ELF-1 (cell line): ENCODE results near the gene LRRK1.

Experiments used
- DNase-seq: peaks from one replicate; pipeline ENCODE4 v3.0.0-alpha.2; 2016; ENCODE audit warnings: low read depth, low spot score

The LRRK1 gene, protein sequence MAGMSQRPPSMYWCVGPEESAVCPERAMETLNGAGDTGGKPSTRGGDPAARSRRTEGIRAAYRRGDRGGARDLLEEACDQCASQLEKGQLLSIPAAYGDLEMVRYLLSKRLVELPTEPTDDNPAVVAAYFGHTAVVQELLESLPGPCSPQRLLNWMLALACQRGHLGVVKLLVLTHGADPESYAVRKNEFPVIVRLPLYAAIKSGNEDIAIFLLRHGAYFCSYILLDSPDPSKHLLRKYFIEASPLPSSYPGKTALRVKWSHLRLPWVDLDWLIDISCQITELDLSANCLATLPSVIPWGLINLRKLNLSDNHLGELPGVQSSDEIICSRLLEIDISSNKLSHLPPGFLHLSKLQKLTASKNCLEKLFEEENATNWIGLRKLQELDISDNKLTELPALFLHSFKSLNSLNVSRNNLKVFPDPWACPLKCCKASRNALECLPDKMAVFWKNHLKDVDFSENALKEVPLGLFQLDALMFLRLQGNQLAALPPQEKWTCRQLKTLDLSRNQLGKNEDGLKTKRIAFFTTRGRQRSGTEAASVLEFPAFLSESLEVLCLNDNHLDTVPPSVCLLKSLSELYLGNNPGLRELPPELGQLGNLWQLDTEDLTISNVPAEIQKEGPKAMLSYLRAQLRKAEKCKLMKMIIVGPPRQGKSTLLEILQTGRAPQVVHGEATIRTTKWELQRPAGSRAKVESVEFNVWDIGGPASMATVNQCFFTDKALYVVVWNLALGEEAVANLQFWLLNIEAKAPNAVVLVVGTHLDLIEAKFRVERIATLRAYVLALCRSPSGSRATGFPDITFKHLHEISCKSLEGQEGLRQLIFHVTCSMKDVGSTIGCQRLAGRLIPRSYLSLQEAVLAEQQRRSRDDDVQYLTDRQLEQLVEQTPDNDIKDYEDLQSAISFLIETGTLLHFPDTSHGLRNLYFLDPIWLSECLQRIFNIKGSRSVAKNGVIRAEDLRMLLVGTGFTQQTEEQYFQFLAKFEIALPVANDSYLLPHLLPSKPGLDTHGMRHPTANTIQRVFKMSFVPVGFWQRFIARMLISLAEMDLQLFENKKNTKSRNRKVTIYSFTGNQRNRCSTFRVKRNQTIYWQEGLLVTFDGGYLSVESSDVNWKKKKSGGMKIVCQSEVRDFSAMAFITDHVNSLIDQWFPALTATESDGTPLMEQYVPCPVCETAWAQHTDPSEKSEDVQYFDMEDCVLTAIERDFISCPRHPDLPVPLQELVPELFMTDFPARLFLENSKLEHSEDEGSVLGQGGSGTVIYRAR (N-terminal part only)

DNA sequence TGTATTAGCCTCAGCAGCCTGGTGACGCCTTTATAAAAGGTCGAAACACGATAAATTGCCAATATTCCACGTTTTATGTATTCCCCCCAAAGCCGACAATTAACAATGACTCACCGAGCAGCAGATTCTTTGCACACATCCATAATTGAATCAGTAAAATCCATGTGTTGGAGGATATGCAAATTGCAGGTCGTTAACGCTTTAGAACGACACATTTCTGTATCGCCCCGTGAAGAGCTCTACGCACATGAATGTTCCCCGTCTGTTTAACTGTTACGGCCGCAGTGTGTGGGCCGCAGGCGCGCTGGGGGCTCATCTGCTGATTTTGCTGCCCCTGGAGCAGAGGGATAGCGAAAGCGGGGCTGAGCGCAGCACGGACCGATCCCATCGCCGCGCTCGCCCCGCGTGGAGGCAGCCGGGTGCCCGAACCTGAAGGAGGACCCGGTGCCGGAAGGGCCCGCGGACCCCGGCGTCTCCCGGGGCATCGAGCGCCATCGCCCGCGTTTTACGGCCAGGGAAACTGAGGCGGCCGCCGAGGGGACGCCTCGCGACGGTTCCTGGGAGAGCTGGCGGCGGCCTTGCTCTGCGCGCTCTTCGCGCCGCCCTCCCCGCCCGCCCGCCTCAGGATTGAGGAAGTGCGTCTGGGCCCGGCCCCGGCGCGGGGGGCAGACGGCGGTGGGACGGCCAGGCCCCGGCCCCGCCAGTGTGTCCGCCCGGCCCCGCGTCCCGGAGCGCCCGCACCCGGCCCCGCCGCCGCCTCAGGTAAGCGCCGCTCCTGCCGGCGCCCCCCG, at the start of gene LRRK1:
Gene LRRK1 (plus strand): TSS at position 668 of the 791 bp plus-strand sequence. CDS start 5,276 bp downstream, outside the sequence.
- DNase-seq: peak; percentile 40

DNA sequence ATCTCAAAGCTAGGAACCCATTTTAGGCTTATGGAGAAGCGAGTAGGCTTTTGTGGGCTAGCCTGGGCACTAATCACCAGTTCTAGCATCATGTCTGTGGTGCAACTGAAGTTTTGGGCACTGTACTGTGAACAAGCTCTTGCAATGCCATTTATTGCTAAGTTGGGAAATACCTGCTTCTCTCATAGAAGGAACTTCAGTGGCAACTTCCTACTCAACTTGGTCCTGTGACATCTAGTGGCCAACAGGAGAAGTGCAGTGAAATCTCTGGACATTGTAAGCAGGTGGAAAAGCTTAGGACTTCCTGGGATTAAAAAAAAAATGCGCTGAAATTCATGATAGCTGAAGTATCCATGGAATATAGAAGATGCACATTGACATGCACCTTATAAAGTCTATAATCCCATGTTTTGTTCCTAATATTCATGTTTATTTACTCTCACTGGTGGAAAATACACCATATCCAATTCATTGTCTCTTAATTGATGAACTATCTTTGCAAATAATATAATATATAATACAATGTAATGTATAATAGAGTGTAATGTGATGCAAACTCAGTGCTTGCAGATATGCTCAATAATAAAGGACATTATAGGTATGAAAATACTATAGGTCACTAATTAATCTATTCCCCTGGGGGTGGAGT, 46.0 kb upstream of the LRRK1 start:
- peak; percentile 48 for DNase-seq

DNA sequence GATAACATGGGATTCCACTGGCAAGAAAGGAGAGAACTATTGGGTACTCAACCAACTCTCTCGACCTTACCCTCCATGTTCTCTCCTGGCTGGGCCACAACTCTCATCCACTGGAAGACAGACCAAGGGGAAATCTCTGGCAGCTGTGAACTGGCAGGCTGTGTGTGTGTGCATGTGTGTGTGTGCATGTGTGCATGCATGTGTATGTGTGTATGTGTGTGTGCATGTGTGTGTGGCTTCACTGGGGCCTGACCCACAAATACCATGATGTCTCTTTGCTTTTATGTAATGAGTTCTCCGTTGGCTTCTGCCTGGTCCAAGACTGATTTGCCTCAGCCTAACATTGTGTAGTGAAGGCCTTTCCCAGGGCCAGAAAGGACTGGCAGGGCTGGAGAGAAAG, 43.7 kb upstream of the LRRK1 start:
- DNase-seq: no peak

DNA sequence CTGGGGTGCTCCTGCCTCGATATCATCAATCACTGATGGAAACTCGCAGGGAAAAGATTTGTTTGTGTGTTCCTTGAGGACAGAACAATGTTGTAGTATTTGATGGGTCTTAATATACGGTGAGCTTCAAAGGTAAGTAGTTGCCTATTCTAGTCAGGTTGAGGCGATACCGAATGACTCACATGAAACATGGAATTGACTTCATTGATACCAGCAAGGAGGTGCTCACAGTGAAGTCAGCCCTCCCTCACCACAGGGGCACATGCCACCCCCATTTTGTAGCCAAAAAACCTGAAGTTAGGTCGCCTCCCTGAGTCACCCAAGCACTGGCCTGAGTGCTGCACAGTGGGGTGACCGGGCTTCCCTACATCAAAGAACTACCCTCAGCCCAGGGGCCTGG, 43.2 kb upstream of the LRRK1 start:
- no peak for DNase-seq

DNA sequence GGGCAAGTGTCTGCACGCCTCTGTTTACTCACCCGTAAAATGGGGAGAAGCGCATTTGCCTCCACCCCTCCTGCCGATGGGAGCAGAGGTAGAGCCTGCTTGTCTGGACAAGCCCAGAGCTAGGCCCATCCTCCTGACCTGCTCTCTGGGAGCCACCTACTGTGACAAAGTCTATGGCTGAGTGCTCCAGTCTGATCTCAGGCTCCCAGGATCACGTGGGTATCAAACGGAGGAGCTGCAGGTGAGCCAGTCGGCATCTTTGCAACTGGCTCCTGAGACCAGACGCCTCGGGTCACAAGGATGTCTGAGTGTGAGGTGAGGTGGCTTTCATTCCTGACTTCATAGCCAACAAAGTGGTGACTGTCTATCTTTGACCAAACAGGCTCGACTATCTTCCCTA, 41.6 kb upstream of the LRRK1 start:
- DNase-seq: peak; percentile 48

DNA sequence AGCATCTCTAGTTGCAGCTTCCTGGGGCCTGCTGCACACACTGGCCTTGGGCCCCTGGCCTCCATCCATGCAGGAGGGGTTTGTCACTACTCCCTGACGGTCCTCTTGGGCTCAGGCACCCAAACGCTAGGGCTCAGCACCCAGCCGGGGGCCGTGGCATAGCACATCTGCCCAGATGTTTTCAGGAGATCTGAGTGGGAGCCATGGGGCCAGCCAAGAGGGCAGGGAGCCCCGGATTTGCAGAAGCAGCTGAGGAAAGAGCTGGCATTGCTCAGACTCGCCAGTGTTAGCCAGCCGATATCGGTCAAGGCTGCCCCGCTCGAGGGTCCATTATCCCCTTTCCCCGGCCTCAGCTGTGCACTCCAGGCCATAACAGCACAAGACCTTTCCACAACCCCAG, 41.0 kb upstream of the LRRK1 start:
- no peak for DNase-seq

DNA sequence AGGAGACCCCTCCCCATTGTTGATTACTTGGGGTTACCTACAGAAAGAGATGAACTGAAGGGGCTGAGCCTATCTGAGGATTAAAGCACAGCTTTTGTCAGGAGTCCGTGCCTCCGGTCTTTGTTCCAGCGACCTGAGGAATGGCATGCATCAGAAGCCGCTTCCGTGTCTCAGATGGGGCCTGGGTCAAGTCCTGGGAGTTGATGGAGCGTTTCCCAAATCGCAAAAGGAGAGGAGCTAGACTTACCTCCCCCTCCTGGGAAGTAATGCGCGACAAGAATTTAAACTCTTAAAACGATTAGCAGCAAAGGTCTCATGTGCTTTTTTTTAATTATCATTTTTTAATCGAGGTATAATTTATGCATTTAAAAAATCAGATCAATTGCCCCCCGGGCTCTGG, 40.5 kb upstream of the LRRK1 start:
- DNase-seq: no peak

DNA sequence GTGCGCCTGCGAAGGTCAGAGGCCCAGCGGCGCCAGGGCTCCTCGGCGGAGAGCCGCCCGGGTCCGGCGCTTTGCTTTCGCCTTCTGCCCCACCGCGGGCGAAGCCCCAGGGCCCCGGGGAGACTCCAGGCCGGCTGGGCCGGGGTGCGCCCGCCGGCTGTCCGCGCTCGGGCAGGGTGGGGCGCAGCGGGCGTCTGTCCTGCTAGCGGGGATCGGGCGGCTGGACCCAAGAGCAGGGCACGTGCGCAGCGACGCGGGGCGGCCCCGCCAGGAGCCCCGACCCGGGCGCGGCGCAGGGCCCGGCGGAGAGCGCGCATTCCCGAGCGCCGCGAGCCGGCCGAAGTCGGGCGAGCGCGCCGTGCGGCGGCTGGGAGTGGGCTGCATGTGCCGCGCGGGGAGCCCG, 40.1 kb upstream of the LRRK1 start:
- no peak for DNase-seq

DNA sequence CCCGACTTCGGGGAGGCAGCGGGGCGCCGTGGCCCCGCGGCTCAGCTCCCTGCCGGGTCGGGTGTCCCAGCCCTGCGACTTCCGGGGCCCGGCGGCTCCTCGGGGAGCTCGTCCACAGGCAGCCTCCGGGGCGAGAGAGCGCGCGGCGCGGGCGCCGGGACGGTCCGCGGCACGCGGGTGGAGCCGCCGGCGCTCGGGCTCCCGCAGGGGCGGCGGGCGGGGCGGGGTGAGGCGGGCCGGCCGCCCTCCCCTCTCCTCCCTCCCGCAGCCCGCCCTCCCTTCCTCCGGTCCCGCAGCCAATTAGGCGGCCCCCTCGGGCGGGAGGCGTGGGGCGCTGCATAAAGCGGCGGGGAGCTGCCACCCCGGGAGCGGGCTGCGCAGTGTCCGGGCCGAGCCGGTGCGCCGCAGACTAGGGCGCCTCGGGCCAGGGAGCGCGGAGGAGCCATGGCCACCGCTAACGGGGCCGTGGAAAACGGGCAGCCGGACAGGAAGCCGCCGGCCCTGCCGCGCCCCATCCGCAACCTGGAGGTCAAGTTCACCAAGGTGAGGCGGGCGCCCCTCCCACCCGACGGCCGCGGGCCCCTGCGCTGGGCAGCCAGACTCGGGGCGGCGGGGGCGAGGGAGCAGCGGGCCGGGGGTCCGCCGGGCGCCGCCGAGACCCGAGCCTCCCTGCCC, 39.6 kb upstream of the LRRK1 start, which contains the start of gene ALDH1A3:
Gene ALDH1A3 (plus strand): TSS at position 368 of the 675 bp plus-strand sequence. CDS start 77 bp downstream, at position 445.
- DNase-seq: no peak

DNA sequence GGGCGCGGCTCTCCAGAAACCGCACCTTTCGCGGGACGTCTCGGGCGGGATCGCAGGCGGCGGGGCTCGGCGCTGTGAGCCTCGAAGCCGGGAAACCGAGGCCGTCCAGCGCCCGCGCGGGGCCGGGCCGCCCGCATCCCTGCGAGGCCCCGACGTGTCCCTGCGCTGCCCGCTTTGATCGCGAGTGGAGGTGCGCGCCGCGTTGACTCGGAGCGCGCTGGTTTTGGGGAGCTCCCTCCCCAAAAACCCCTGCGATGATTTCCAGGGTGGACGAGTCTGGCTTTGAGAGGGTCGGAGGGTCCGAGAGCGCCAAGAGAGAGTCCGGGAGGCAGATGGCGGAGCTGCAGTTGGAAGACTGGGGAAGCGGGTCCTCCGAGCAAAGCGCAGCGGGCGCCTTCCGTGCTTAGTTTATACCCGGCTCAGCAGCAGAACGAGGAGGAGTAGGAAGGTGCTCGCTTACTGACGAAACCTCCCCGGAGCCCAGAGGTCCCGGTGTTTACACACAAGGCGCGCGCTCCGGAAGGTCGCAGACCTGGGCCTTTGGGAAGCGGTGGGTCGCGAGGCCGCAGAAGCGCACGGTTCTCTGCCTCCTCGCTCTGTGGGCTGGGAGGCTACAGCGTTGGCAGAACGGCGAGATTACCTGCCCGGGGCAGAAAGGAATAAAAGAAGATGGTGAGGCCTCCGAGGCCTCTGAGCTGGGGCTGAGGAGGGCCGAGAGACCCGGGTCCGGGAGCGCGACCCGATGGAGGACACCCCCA, 38.8 kb upstream of the LRRK1 start:
- peak; percentile 66 for DNase-seq

DNA sequence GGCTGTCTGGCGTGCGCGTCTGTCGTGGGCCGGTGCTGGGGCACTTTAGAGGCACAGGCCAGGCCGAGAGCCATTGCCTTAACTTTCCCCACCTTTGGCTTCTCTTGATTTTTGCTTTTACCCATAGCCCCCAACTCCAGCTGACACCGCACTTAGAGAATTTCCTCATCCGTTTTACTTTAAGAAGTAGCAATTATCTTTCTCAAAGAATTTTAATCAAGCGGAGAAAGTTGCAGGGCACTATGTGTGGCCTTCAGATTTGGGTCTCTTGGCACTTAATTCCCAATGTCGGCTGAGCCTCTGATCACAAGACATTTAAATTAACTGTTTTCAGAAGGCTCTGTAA, 38.3 kb upstream of the LRRK1 start:
- DNase-seq: no peak

DNA sequence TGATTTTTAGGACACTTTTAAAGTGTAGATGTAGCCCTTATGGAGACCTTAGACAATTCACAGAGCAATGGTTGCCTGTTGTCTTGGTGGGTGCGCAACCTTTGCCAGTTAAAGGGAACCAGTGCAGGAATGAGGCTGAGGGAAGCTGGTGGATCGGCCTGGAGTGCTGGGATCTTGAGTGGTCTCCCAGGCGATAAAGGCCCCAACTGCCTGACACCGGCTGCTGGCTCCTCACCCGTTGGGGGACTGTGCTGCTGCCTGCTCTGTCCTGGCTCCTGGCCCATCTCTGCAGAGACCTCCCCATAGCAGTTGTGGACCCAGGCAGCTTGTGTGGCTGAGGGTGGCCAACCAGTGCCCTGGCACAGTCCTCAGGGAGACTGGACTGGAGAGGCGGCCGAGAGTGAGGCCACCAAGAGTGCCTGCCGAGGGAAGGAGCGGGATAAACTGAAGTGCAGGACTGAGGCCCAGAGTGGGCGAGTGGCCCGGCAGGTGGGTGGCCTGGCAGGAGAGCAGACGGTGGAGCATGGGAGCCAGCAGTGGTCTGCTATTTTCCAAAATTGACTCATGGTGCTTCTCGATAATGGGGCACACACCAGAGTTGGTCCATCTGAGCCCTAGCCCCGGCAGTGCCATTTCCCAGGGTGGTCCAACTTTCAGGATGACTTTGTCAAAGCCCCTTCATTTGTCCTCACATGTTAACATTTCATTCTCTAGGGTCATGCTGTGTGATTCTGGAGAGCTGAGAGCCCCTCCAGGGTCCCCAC, 37.4 kb upstream of the LRRK1 start:
- no peak for DNase-seq

DNA sequence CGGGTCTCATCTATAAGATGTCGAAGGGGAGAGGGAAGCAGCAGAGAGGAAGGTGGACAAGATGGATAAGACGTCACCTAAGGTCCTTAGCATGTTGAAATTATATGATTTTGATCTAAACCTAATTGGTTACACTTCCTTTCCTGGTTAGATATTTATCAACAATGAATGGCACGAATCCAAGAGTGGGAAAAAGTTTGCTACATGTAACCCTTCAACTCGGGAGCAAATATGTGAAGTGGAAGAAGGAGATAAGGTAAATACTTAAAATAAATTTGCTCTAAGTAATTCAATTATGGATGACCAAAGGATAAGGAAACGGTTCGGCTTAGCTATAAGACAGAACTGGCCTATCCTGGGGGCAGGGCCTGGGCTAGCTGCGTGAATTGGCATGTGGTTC, 34.0 kb upstream of the LRRK1 start:
- DNase-seq: no peak

DNA sequence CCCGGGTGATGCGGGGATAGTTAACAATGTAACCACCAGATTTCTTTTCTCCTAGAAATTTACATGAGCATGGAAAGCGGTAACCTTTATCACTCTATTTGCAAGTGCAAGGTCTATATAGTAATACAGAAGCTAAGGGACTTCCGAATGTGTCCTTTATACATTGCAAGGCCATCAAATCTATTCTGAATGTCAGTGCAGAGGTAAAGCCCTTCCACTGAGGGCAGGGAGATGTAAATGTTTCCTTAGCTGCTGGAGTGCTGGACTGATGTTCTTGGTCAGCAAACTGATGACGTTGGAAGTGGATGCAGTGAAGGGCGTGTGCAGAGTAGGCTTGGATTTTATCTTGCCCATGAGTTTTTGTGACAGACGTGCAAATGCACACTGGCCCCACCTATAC, 33.3 kb upstream of the LRRK1 start:
- DNase-seq: no peak

DNA sequence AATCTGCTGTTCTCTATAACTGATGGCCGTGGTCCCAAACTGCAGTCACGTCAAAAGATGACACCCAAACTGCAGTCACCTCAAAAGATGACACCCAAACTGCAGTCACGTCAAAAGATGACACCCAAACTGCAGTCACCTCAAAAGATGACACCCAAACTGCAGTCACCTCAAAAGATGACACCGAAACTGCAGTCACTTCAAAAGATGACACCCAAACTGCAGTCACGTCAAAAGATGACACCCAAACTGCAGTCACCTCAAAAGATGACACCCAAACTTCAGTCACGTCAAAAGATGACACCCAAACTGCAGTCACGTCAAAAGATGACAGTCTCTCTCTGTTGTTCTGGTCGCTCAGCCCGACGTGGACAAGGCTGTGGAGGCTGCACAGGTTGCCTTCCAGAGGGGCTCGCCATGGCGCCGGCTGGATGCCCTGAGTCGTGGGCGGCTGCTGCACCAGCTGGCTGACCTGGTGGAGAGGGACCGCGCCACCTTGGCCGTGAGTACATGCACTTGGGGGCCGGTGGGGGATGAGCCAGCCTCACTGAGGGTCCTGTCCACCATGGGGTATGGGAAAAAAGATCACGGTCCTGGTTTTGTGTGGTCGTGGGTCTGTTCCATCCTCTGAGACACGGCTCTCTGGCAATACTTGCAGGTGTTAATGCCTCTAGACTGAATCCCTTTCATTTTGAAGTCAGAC, 31.8 kb upstream of the LRRK1 start:
- DNase-seq: no peak

DNA sequence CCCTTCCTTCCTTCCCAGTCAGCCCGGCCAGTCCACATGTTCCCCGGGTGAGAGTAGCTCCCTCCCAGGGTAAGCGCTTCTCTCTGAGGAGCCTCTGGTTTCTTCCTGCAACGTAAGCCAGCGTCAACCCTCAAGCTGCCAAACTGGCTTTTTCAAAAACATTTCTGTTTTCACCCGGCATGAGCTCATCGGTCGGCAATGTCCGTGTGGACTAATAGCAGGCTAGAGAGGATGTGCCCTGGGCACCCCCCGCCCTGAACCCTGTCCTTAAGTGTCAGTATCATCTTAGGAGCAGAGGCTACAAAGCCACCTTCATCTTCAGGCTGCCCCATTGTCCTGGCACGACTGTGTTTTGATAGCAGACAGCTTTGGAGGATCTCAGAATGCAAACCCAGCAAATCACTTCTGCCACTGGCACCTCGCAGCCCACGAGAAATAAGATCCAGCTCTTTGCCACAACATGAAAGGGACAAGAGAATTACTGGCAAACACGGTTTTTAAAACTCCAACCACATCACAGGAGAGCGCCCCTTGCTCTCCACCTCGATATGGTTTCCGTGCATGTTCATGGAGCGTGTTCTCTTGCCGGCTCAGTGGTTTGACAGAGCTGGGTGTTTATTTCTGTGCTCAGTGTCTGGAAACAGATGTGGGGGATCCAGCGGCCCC, 29.6 kb upstream of the LRRK1 start:
- DNase-seq: peak; percentile 82

DNA sequence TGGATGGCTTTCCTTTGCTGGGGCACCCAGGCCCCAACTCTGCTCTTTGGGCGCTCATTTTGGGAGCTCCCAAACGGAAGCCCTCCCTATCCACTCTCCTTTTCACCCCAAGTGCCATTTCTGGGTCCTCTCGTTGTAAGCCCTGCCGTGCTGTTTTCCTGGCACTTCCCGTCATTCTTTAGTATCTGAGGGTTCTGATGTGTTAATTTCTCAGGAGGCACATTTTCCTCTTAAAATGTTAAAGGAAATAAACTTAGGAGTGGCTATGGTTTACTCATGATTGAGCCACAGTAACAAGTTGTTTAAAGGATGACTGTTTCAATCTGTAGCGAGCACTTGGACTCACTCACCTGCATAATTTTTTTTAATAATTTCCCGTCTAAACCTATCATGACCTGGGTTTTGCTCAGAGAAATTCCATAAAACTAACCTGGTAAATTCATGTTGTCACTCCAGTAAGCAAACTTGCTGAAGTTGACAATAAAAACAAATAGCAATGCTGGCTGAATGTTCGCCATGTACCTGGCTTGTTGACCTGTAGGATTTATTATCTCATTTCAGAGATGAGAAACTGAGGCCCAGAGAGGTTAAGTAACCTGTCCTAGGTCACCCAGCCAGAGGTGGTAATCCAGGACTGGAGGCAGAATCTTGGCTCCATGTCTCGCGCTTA, 29.0 kb upstream of the LRRK1 start:
- DNase-seq: no peak
